ENCODE data around the gene RIC8B. TPM values are rescaled to one million over a fixed set of nuclear protein-coding genes. Genes with fewer than 3 reads are reported as not detected.

The RIC8B gene
- total and polyA plus RNA-seq, 2 of the 8 experiments (the other 6 are each of a cell fraction or from before 2014, with no cell fraction given): 8.2 to 25.3 TPM

- Histone ChIP-seq H2BK120ac (replicated peaks; ENCODE audit: low read depth, low read length) (no peak overlapping the region), H2BK15ac (ENCODE audit: low read length) (no peak overlapping the region), H3K79me2 (ENCODE audit: control insufficient read depth in 1 of 2, insufficient read depth in 2 of 2, low read length in 2 of 2) (peaks cover 3 to 8% of the 10 kb centered on the region in 2 experiments; a peak in 2 of 4 replicates), H3K36me3 (ENCODE audit: control insufficient read depth in 2 of 4, insufficient read depth in 4 of 4, low read length in 3 of 4) (peaks cover 0 to 35% (median 15%) of the 10 kb centered on the region in 4 experiments), H3K4me3 (ENCODE audit: extremely low read depth in 1 of 4, insufficient read depth in 2 of 4, low read depth in 3 of 4, low read length in 4 of 4) (no peak overlapping the region), H3K27me3 (replicated peaks in 1 of 4; ENCODE audit: control insufficient read depth in 3 of 4, extremely low read depth in 1 of 4, insufficient read depth in 3 of 4, low read length in 3 of 4) (no peaks in the 10 kb centered on the region), H3K14ac (ENCODE audit: insufficient read length) (no peak overlapping the region), H2BK12ac (ENCODE audit: low read depth, low read length) (no peak overlapping the region), H3K4me1 (replicated peaks in 1 of 4; ENCODE audit: control insufficient read depth in 3 of 4, insufficient read depth in 4 of 4, low read length in 3 of 4) (no peaks in the 10 kb centered on the region), H4K5ac (ENCODE audit: insufficient read length, low read depth, low read length) (no peak overlapping the region), H4K20me1 (replicated peaks in 1 of 2; ENCODE audit: control insufficient read depth in 1 of 2, insufficient read depth in 2 of 2, low read length in 2 of 2) (peaks cover 0 to 1% of the 10 kb centered on the region in 2 experiments), H3K4ac (replicated peaks; ENCODE audit: insufficient read length, low read depth, low read length) (no peak overlapping the region), H3K27ac (ENCODE audit: low read depth, low read length) (no peak overlapping the region), H3K4me2 (ENCODE audit: insufficient read depth in 1 of 2, low read depth in 2 of 2, low read length in 2 of 2) (no peak overlapping the region), H3K23me2 (ENCODE audit: low read depth, low read length) (no peaks in the 10 kb centered on the region), H3K79me1 (ENCODE audit: low read depth, low read length) (no peaks in the 10 kb centered on the region; the same call in 1 of the 2 replicates), H3K9ac (replicated peaks in 1 of 4; ENCODE audit: extremely low read depth in 1 of 4, low read depth in 3 of 4, low read length in 3 of 4) (no peak overlapping the region), H3K56ac (replicated peaks; ENCODE audit: insufficient read length, low read depth, low read length) (no peak overlapping the region), H2BK5ac (ENCODE audit: low read depth, low read length) (no peak overlapping the region), H4K8ac (ENCODE audit: extremely low read depth, insufficient read depth, low read length) (no peak overlapping the region), H3K23ac (ENCODE audit: insufficient read length) (no peak overlapping the region), H2BK20ac (ENCODE audit: low read length) (no peak overlapping the region), H3K9me3 (ENCODE audit: insufficient read depth in 2 of 2, low read depth in 1 of 2, low read length in 1 of 2) (no peaks in the 10 kb centered on the region), H4K91ac (replicated peaks; ENCODE audit: insufficient read length, low read length) (no peak overlapping the region), H2AFZ (ENCODE audit: low read length) (no peak overlapping the region), H2AK5ac (ENCODE audit: low read depth, low read length) (no peak overlapping the region), H3K18ac (ENCODE audit: extremely low read depth, low read length) (no peak overlapping the region)
- FAIRE-seq (no peak), DNase-seq (ENCODE audit: low read depth in 1 of 2, low spot score in 2 of 2) (no peak)
- ChIA-PET POLR2A (ENCODE audit: partially characterized antibody) (interaction anchor here (1.3 to 1.8 kb wide), 2 partner anchors 13 to 15 kb away, joined by 5 read pairs; partner anchors contain the start of gene RIC8B), CTCF (ENCODE audit: partially characterized antibody) (interaction anchor here (0.8 to 2.0 kb wide), 9 partner anchors 8 to 97 kb away, joined by 3 to 13 read pairs (median 4); no protein-coding TSS in a partner anchor)
- no peak for TF ChIP-seq POU5F1 (IDR thresholded peaks at IDR 0.05; ENCODE audit: low read depth, low read length)
- no peak for TF ChIP-seq RXRA (IDR thresholded peaks at IDR 0.05; ENCODE audit: insufficient read depth, low read depth, low read length)
- no peak for TF ChIP-seq EP300 (IDR thresholded peaks at IDR 0.05; ENCODE audit: borderline replicate concordance in 1 of 2, low read depth in 2 of 2, low read length in 2 of 2)
- TF ChIP-seq RAD21 (IDR thresholded peaks at IDR 0.05 in 1 of 2, conservative IDR thresholded peaks at IDR 0.05 in 1 of 2; ENCODE audit: low read depth in 2 of 2, low read length in 2 of 2): peak; percentile 17 to 28; a peak in 1 of 4 replicates
- TF ChIP-seq TAF7 (optimal IDR thresholded peaks at IDR 0.05; ENCODE audit: borderline replicate concordance, low read depth, low read length): no peak
- 92% methylated on average over 2 of the region's 2 CpGs; no CpG with 5 or more reads in 1 of the 2 experiments for WGBS, 2 experiments (ENCODE audit: extremely low coverage in 1 of 2, insufficient coverage in 1 of 2, insufficient read length in 1 of 2, insufficient replicate concordance in 2 of 2, low coverage in 1 of 2, low lambda C conversion rate in 2 of 2, missing lambda C conversion rate in 1 of 2)
These were observed 15.5 kb downstream of the RIC8B start for GRCh38 chr12:106790020-106790419.
